HCT116 (cell line): ENCODE results near the gene GNGT1. TPM values are rescaled to one million over a fixed set of nuclear protein-coding genes. Genes with fewer than 3 reads are reported as not detected.

Experiments used
- ATAC-seq: fragments of 200-7000 bp; cut with Tn5 transposase; 2 replicates; pipeline ENCODE4 v1.9.1; 2020; ENCODE audit warnings: mild to moderate bottlenecking, moderate library complexity
- BruUV-seq: library from RNA; stranded (reverse); fragments of 400-500 nt; replicated peaks from 2 replicates; lab custom pipeline; 2021; lab: Mats Ljungman, UMichigan
- CTCF ChIA-PET: fragments of 300-600 bp; sonication (Branson Sonifier 250); formaldehyde crosslinking; loops from one replicate; lab custom pipeline; 2021; ENCODE audit warnings: antibody characterized with exemption; lab: Charles Lee
- POLR2A ChIA-PET: fragments of 300-600, 350-600 bp; sonication (Branson Sonifier 250); formaldehyde crosslinking; loops from one replicate; lab custom pipeline; 2021; ENCODE audit warnings: antibody characterized with exemption; lab: Charles Lee
- RAD21 ChIA-PET, 2 experiments: fragments of 300-600 bp; sonication (Branson Sonifier 250); formaldehyde crosslinking; loops; one replicate each; lab custom pipeline; 2023; ENCODE audit warnings: low total read pairs in 2 of 2; ENCODE audit not compliant: uncharacterized antibody in 2 of 2, unreplicated experiment in 2 of 2, low non-redundant PET in 1 of 2; lab: Charles Lee
- DNase-seq: peaks from one replicate; pipeline ENCODE4 v3.0.0-alpha.2; 2010; ENCODE audit warnings: low read depth, low spot score
- H2AFZ ChIP-seq: fragments of 200-600 bp; shearing (Covaris generic), sonication (generic); 2 replicates; pipeline ENCODE4 v1.6.1; 2017; ENCODE audit warnings: low read depth, mixed run types, mixed read lengths, antibody characterized with exemption, low read length; ENCODE audit not compliant: poor library complexity, severe bottlenecking
- H3K27ac ChIP-seq: 2 replicates; pipeline ENCODE4 v1.5.1; 2012; ENCODE audit warnings: low read depth, low read length
- H3K27me3 ChIP-seq: fragments of 200-600 bp; sonication (generic); 2 replicates; pipeline ENCODE4 v1.6.1; 2016; ENCODE audit warnings: mixed run types, low read length, mixed read lengths; ENCODE audit not compliant: insufficient read depth
- H3K36me3 ChIP-seq, 2 experiments: fragments of 200-500 bp in 1 of 2; fragments of 200-600 bp in 1 of 2; sonication (Bioruptor generic) in 1 of 2; sonication (generic) in 1 of 2; 2 replicates each; pipeline versions ENCODE4 v1.5.1 to v1.6.1; 2014 to 2016; ENCODE audit warnings: low read length in 2 of 2, inconsistent platforms in 1 of 2, mixed read lengths in 1 of 2, mixed run types in 1 of 2; ENCODE audit not compliant: insufficient read depth in 2 of 2, control insufficient read depth in 1 of 2
- H3K4me1 ChIP-seq, 2 experiments: fragments of 200-600 bp in 1 of 2; sonication (generic) in 1 of 2; 2 replicates each; pipeline versions ENCODE4 v1.5.1 to v1.6.1; 2012 to 2017; ENCODE audit warnings: low read length in 2 of 2, inconsistent platforms in 1 of 2, mild to moderate bottlenecking in 1 of 2, mixed read lengths in 1 of 2, mixed run types in 1 of 2, moderate library complexity in 1 of 2; ENCODE audit not compliant: insufficient read depth in 2 of 2, control insufficient read depth in 1 of 2
- H3K4me2 ChIP-seq: fragments of 200-600 bp; sonication (generic); 2 replicates; pipeline ENCODE4 v1.6.1; 2017; ENCODE audit warnings: mixed run types, low read length, mixed read lengths
- H3K4me3 ChIP-seq, 2 experiments: fragments of 200-600 bp in 1 of 2; sonication (generic) in 1 of 2; replicated peaks in 1 of 2; 2 replicates each; pipeline ENCODE4 v1.5.1; 2011 to 2016; ENCODE audit warnings: low read length in 2 of 2, control low read depth in 1 of 2, low read depth in 1 of 2, mild to moderate bottlenecking in 1 of 2, mixed read lengths in 1 of 2, mixed run types in 1 of 2
- H3K79me2 ChIP-seq: fragments of 200-600 bp; sonication (generic); 2 replicates; pipeline ENCODE4 v1.6.1; 2017; ENCODE audit warnings: mild to moderate bottlenecking, mixed run types, low read length, moderate library complexity, mixed read lengths; ENCODE audit not compliant: insufficient read depth
- H3K9ac ChIP-seq: fragments of 200-600 bp; sonication (generic); 2 replicates; pipeline ENCODE4 v1.6.1; 2016; ENCODE audit warnings: low read length, mixed read lengths
- H3K9me2 ChIP-seq: fragments of 200-600 bp; sonication (generic), shearing (Covaris generic); 2 replicates; pipeline ENCODE4 v1.6.1; 2017; ENCODE audit warnings: mixed run types, mild to moderate bottlenecking, moderate library complexity; ENCODE audit not compliant: insufficient read depth
- H3K9me3 ChIP-seq, 2 experiments: fragments of 200-500 bp in 1 of 2; fragments of 200-600 bp in 1 of 2; sonication (Bioruptor generic) in 1 of 2; sonication (generic) in 1 of 2; 2 replicates each; pipeline ENCODE4 v1.6.1; 2014 to 2017; ENCODE audit warnings: low read length in 2 of 2, mixed read lengths in 2 of 2, inconsistent platforms in 1 of 2, low read depth in 1 of 2, mild to moderate bottlenecking in 1 of 2, mixed run types in 1 of 2, moderate library complexity in 1 of 2; ENCODE audit not compliant: control insufficient read depth in 1 of 2, insufficient read depth in 1 of 2
- H4K20me1 ChIP-seq: fragments of 200-600 bp; sonication (generic), shearing (Covaris generic); 2 replicates; pipeline ENCODE4 v1.6.1; 2017; ENCODE audit warnings: mixed run types, mild to moderate bottlenecking, moderate library complexity; ENCODE audit not compliant: insufficient read depth
- EGR1 ChIP-seq: IDR thresholded peaks from 2 replicates; pipeline ENCODE4 v1.6.1; 2012; ENCODE audit warnings: low read depth
- EZH2 ChIP-seq: fragments of 200-600 bp; sonication (generic); IDR thresholded peaks from 2 replicates; pipeline ENCODE4 v1.6.1; 2017; ENCODE audit warnings: antibody characterized with exemption, mixed run types
- EZH2phosphoT487 ChIP-seq: fragments of 200-600 bp; IDR thresholded peaks from 2 replicates; pipeline ENCODE4 v1.6.1; 2018; ENCODE audit warnings: antibody characterized with exemption, borderline replicate concordance
- FOSL1 ChIP-seq: IDR thresholded peaks from 2 replicates; pipeline ENCODE4 v1.6.1; 2012; ENCODE audit warnings: low read depth
- POLR2AphosphoS5 ChIP-seq: IDR thresholded peaks from 2 replicates; pipeline ENCODE4 v1.6.1; 2011; ENCODE audit warnings: mild to moderate bottlenecking, low read depth, low read length, moderate library complexity
- SP1 ChIP-seq: IDR thresholded peaks from 2 replicates; pipeline ENCODE4 v1.6.1; 2012; ENCODE audit warnings: low read depth
- TCF7L2 ChIP-seq: IDR thresholded peaks from 2 replicates; pipeline ENCODE4 v1.7.0; 2011; ENCODE audit warnings: borderline replicate concordance, inconsistent platforms; ENCODE audit not compliant: insufficient read depth, insufficient read length; ENCODE audit errors: extremely low read depth
- intact Hi-C: fragments of 100-400 bp; cut with micrococcal nuclease; formaldehyde crosslinking; loops from 2 replicates; pipeline ENCODE4 v1.10.0; 2022
- total RNA-seq: library from RNA; stranded (reverse); gene quantifications from one replicate; pipeline ENCODE4 v1.2.1, GENCODE V29; 2021; ENCODE audit not compliant: unreplicated experiment
- TF ChIP-seq, protein P1 (sequence below): IDR thresholded peaks from 2 replicates; pipeline ENCODE4 v1.6.1; 2012; ENCODE audit warnings: low read depth

The GNGT1 gene
- total RNA-seq, 1 experiment from 2014 or later, result 0.91 TPM

DNA sequence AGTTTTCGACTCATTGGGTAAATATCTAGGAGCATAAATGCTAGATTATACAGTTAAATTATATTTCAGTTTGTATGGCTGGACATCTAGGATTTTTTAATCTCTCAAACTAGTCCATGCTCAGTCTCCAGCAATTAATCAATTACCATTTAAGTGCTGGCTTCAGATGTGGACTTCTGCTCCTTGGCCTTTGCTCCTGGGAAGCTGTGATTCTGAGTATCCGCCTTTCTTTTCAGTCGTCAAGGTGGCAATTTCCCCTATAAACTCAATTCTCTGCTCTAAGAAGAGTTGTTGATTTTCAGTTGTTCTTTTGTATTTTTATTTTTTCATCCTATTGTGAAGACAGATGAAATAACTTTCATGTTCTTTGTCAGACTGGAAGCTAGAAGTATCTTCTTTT, 39.5 kb upstream of the GNGT1 start:
- TF ChIP-seq, protein P1, sequence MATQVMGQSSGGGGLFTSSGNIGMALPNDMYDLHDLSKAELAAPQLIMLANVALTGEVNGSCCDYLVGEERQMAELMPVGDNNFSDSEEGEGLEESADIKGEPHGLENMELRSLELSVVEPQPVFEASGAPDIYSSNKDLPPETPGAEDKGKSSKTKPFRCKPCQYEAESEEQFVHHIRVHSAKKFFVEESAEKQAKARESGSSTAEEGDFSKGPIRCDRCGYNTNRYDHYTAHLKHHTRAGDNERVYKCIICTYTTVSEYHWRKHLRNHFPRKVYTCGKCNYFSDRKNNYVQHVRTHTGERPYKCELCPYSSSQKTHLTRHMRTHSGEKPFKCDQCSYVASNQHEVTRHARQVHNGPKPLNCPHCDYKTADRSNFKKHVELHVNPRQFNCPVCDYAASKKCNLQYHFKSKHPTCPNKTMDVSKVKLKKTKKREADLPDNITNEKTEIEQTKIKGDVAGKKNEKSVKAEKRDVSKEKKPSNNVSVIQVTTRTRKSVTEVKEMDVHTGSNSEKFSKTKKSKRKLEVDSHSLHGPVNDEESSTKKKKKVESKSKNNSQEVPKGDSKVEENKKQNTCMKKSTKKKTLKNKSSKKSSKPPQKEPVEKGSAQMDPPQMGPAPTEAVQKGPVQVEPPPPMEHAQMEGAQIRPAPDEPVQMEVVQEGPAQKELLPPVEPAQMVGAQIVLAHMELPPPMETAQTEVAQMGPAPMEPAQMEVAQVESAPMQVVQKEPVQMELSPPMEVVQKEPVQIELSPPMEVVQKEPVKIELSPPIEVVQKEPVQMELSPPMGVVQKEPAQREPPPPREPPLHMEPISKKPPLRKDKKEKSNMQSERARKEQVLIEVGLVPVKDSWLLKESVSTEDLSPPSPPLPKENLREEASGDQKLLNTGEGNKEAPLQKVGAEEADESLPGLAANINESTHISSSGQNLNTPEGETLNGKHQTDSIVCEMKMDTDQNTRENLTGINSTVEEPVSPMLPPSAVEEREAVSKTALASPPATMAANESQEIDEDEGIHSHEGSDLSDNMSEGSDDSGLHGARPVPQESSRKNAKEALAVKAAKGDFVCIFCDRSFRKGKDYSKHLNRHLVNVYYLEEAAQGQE, result no peak
- TF ChIP-seq EGR1 (no peak), SP1 (no peak), EZH2phosphoT487 (no peak), FOSL1 (no peak), EZH2 (no peak), TCF7L2 (no peak), POLR2AphosphoS5 (no peak)
- CTCF ChIA-PET, result no interaction called here
- ATAC-seq, result no peak
- Histone ChIP-seq H3K27ac (no peak overlapping the region), H3K9ac (no peak overlapping the region), H3K4me2 (no peak overlapping the region), H3K27me3 (no peaks in the 10 kb centered on the region), H3K4me1 (no peaks in the 10 kb centered on the region), H3K36me3 (no peaks in the 10 kb centered on the region), H3K4me3 (no peak overlapping the region), H3K79me2 (no peaks in the 10 kb centered on the region), H3K9me3 (no peaks in the 10 kb centered on the region), H4K20me1 (no peaks in the 10 kb centered on the region), H2AFZ (no peak overlapping the region), H3K9me2 (no peaks in the 10 kb centered on the region)
- POLR2A ChIA-PET, result no interaction called here
- RAD21 ChIA-PET, result no interaction called here
- BruUV-seq, result no TSS peak
- no peak for DNase-seq
- intact Hi-C loops, result no loop called here
